HG03520 (cell line): ENCODE measurements around the gene UTRN.
A peak's percentile ranks its signal among the peaks of the same experiment; 100 is the strongest.

ENCODE experiments used
- ATAC-seq: cut with Tn5 transposase; IDR thresholded peaks from one replicate; pipeline ENCODE4 v1.9.1; 2021; ENCODE audit warnings: mild to moderate bottlenecking, moderate library complexity; ENCODE audit not compliant: unreplicated experiment

The UTRN gene

DNA sequence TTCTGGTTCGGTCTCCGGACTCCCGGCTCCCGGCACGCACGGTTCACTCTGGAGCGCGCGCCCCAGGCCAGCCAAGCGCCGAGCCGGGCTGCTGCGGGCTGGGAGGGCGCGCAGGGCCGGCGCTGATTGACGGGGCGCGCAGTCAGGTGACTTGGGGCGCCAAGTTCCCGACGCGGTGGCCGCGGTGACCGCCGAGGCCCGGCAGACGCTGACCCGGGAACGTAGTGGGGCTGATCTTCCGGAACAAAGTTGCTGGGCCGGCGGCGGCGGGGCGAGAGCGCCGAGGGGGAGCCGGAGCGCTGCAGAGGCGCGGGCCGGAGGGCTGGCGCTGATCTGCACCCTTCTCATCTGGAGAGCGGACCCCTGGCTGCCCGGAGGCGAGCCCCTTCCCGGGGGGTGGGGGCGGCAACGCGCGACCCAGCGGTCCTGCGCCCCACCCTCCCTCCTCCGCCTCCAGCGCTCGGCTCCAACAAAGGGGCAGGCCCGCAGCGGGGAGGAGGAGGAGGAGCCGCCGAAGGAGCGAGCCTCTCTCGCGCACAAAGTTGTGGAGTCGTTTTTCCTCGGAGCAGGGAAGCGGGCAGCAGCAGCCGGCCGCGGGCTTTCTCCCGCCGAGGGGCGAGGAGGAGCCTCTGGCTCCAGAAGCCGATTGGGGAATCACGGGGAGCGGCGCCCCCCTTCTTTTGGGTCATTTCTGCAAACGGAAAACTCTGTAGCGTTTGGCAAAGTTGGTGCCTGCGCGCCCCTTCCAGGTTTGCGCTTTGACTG, at the start of gene UTRN:
Gene UTRN (plus strand): TSS at position 553 of the 765 bp plus-strand sequence. CDS start 6,494 bp downstream, outside the sequence.
- ATAC-seq, result peak; percentile 40

DNA sequence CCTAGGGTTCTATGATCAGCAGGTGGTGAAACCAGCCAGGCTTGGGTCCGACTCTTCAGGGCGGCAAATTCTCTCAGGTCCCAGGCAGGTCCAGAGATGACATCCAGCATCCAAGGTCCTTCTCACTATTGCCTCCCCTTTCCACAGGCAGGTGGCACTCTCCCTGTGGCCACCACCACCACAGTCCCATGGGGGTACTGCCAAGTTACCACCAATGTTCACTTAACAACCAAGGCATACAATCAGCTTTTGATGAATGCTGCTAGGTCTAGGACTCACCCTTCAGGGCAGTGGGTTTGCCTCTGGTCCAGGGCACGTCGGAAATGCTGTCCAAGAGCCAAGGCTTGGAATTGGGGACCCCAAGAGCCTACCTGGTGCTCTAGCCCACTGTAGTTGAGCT, 40.4 kb upstream of the UTRN start:
- no peak for ATAC-seq

DNA sequence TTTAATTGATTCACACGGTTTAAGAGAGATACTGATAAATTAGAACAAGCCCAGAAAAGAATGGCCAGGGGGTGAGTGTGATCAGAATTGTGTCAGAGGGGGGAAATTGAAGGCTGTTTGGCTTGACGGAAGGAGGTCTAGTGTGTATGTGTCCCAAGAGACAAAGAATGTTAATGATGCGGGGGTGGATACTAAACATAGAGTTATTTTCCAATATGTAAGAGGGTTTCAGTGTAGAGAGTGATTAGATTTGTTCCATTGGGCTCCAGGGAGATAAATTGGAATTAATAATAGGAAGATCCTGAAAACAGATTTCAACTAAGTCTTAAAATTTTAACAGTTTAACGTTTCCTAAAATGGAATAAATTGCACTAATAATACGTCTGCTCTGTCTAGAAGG, 38.1 kb upstream of the UTRN start:
- ATAC-seq, result no peak

DNA sequence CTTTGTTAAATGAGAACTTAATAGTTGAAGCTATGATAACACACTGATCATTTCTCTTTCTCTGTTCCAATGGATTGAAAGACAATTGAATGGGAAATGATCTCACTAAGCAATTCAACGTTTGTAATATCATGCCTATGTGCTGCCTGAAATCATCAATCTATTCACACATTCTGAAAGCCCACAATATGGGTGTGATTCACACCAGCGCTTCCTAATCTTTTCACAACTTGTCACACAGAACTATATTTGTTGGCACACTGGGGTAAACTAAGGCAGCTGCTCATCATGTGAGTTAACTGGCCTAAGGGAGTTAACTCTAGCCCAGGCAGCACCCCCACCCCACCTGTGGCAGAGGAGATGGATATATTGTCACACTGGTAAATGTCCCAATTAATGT, 37.1 kb upstream of the UTRN start:
- no peak for ATAC-seq

DNA sequence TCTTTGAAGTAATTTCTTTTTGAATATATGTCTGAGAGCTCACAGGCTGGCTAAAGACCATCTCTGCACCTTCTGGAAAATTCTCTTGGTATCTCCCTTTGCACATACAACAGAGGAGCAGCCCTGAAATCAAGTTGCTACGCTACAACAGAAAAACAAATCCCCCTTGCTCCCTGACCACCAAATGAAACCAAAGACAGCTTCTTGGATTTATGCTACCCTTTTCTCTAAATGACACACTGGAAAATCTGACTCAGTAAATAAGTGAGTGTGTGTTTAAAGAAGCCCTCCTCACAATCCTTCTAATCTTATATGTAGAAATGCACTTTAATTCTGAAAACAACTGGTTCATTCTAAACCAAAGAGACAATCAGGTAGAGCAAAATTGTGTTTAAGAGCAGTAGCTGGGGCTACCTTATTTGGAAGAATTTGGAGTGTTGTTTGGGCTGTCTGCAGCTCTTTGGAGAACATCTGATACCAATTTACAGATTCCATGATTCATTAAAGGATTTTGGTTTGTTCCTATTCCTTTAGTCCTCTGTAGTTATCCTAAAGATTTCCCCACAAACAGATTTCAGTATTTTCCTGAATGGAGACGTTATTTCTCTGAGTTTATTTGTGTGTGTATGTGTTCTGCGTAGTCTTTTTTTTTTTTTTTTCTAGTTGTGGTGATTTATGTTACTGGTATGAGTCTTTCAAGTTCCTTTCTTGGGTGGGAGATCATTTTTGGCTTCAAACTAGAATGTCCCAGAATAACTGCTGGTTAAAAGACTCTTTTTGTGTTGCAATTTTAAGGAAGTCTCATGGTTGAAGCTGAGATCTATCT, 36.4 kb upstream of the UTRN start:
- peak; percentile 66 for ATAC-seq

DNA sequence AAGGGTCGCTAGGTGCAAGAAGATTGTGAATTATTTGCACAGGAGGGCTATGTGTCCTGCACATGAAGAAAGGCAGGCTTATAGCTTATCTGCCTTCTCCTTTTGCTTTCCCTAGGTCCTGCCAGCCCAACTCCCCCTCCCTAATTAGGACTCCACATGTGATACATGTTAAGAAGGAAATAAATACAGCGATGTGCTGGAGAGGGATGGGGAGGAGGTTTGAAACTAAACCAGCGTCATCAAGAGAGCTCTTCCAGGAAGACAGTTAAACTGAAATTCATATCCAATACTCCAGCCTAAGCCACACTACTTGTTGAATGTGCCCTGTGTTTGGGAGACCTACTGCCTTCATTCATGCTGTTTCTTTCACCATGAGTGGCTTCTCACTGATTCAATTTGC, 34.9 kb upstream of the UTRN start:
- ATAC-seq, result no peak

DNA sequence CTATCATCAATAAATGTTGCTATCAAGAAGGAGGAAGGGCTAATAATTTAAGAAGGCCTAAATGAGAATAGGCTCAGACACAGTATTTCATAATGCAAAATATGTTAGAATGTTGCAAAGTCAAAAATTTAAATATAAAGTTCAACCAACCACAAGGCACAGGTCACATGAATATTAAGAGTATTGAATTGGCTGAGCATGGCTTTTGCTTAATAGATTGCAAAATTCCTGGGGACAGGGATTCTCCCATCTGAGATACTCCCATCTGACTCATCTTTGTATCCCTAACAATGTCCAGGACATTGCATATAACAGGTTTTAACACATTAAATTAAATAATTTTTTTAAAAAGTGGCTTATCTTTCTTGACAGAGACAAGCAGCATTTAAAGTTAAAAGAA, 32.9 kb upstream of the UTRN start:
- no peak for ATAC-seq

DNA sequence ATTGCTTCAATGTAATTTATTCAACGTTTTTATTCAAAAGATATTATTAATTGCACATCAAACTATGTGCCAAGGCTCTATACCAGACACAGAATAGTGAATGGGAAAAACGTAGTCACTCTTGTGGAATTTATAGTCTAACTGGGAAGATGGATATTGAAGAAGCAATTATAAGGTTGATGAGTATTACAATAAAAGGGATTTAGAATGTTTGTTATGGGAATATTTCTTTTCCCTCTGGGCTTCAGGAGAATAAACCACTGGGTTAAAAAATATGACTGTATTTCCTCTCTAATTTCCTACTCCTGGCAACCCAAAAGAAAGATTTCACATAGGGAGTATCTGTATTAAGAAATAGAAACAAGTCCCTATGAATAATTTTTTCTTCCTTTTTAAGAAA, 25.1 kb upstream of the UTRN start:
- ATAC-seq, result no peak

DNA sequence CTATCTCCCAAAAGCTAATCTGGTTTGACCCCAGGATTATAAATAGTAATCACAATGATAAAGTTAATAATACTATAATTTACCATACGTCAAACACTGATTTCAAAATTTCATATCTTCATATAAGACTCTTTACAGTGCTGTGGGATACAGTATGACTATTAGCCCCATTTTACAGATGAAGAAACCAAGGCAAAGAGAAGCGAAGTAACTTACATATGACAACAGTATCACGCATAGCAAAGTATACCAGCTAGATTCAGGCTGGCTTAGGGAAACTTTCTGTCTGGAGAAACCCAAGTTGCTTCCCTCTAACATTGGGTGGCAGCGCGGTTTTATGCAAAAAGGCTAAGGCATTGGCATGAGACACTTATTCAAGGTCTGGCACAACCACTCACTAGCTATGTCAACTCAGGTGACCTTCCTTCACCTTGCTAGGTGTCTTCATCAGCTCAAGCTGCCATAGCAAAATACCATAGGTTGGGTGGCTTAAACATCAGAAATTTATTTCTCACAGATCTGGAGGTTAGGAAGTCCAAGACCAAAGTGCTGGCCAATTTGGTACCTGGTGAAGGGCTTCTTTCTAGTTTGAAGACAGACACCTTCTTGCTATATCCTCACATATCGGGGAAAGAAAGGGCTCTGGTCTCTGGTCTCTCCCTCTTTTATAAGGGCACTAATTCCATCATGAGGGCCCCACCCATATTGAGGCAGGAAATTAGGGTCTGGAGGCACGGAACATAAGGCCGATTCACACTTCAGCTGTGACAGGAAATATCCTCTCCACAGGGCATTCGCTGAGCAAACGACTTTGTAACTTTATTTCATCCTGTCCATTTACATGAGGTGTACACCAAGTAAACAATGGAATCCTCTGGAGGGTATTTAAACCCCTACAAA, 22.4 kb upstream of the UTRN start:
- no peak for ATAC-seq

DNA sequence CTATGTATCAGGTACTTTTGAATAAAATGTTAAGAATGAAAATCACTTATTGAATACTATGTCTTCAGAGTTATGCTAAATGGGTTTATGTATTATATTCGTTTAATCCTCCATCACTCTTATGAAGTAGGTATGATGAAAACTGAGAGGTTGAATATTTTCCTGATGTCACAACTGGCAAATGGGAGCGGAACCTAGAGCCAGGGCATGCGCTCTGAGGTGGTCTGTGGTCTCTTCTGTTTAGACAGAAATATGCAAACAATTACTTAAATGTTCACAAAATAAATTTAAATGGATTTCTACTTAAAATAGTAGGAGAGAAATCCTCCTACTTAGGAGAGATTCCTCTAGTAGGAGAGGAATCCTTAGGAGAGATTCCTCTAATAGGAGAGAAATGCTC, 21.3 kb upstream of the UTRN start:
- no peak for ATAC-seq

DNA sequence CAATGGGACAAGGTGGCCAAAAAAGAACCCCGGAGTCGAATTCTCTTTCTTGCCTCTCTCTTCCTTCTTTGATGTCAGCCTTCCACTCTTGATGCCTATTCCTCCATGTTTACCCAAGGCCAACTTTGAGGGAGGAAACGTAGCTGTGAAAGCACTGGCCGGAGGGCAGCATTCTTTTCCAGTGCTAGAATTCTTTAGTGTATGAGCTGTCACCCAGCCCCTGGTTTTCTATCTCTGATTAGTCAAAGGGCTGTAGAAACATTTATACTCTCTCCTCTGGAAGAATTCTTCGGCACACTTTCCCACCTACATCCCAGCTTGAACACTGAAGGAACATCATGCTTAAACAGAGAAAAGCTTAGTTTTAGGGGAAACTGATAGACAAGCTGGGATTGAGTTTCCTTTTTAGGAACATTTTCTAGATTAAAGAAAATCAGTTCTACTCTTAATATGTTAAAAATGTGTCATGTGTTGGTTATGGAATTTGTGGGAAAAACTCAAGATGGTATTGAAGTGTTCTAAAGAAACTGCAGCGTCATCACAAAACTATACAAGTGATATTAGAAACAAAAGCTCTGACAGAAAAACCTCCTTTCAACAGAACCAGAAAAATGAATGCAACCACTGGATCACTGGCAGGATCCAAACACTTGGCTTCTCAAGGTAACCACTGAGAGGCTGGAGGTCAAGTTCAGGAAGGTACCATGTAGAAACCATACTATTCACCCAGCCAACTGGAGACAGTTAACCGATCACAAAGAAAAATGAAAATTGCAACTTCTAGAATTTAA, 20.7 kb upstream of the UTRN start:
- ATAC-seq, result no peak

DNA sequence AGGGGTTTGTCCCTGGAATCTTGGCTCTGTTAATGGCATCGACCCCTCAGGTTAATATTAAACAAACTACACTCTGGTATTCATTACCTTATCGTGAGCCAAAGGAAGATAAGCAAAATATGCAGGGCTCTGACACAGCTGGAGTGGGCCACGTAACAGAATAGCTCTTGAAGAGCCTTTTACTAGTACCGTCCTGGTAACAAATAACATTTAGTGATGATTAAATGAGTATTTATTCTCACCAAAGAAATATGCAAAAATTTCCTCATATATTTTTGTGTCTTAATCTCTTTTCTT, 20.1 kb upstream of the UTRN start:
- ATAC-seq, result no peak

DNA sequence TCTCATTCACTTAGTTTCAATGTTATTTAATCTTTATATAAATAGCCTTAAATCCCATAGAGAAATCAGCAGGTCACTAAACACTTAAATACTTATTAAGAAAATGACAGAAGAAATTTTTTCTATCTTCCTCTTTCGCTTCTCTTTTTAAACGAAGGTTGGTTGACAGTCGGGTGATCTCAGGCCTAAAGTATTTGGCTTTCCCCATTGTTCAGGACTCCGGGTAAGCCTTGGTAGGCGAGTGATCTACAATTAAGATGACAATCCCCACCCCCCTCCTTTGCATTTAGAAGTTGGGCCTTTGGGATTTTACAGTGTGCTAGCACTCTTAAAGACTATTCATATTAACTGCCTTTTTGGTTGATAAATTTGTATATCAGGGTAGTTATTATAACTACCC, 19.7 kb upstream of the UTRN start:
- ATAC-seq, result no peak

DNA sequence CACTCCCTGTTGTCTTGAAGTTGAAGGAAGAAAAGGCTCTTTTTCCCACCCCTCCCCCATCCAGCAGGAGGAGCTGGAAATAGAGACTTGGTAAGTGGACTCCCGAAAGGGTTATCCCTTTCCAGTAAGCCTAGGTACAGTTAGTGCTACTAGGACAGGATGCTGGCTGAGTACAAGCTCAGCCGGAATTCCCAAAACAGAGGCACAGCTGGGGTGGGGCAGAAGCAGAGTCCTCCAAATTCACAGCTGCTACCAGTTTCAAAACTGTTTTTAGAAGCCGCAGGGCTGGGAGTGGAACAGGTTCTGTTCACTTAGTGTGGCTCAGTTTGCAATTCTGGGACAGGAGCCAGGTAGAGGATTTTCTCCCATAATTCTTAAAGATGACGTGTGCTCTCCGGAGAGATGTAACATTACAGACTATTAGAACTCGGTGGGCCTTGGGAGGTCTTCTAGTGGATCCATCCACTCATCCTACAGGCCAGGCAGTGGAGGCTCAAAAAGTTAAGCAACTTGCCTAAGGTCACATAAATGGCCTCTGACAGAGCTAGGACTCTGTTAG, 19.0 kb upstream of the UTRN start:
- ATAC-seq, result no peak

DNA sequence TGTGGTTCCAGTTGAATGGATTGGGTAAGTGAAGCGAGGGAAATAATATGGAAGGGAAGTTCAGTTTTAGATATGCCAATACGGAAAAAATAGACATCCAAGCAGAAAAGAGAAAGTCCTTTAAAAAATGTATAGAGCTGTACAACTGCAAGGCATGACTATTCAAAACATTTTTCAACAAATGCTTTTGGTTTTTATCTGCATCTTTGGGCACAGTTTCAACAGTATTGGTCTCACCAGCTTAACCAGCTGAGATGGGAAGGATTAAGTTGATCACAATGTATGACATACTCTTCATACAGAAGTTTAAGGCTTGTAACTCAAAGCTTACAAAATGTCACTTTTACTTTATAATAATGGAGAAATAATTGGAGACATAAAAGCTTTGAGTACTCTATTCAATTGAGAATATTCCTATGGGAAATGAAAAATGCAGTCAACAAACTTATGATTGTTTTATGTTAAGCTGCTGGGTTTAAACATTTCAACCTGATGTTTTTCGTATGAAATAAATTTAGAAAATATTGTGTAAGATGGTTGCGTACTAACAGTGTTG, 16.3 kb upstream of the UTRN start:
- no peak for ATAC-seq

DNA sequence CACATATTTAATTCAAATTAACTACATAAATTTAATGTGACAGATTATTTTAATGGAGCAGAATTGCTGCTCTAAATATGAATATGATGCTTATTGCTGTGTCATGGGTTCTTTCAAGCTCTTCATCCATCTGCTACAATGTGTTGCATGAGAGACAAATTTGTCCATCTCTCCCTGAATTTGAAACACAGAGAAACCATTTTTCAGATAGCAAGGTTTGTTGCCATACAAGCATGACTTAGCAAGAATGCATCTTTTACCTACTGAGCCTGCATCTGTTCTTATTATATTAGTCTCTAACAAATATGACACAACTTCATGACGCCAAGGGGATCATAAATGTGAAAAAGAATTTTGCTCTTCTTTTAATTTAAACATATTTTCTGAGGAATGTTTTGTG, 8.0 kb upstream of the UTRN start:
- no peak for ATAC-seq

DNA sequence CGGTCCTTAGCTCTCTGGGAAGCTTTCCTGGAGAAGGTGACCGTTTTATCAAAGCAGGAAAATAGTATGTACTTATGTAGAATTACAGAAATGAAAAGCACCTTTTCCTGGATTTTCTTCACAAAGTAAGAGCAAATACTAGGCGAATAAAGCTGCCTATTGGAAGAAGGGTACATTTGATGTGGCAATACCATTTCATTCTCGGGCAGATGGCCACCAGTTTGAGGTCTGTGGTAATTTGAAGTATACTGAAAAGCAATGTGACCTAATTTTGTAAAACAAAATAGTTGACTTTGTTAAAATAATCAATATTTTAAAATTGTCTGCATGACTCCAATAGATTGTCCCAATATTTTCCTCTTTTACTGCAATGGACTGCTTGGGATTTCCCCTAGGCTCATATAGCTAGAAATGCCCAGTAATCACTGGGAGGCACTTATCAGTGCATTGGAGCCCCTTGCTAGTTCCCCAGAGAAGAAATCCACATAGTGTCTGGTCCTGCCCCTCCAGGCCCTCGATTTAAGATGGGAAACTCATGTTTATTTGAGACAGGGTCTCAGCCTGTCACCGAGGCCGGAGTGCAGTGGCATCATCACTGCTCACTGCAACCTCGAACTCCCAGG, 7.4 kb upstream of the UTRN start:
- ATAC-seq, result no peak

DNA sequence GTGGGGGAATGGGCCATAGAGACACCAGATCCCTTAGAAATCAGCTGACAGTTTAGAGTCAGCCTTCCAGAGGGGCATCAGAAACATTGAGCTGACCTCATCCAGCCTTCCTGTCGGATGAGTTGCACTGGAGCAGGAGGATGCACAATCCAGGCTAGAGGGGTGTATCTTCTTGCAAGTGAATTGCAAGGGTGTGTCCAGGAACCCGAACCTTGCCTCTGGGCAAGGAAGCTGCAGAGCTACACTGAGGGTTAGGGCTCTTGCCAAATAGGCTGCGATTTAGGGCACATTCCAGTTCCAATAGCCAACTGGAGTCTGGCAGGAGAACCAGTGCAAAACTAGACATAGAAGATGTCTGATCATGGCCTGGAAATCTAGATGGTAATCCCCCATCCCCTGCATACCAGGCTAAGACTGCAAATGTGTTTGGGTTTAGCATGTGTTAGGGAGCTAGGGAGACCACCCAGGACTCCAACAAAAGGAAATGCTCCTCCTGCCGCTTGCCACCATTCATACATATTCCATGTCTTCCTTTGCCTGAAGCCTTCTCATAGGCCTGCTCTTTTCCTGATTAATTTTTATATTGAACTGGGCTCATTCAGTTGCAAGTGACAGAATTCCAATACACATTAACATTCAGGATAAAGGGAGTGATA, 6.3 kb upstream of the UTRN start:
- ATAC-seq, result no peak

DNA sequence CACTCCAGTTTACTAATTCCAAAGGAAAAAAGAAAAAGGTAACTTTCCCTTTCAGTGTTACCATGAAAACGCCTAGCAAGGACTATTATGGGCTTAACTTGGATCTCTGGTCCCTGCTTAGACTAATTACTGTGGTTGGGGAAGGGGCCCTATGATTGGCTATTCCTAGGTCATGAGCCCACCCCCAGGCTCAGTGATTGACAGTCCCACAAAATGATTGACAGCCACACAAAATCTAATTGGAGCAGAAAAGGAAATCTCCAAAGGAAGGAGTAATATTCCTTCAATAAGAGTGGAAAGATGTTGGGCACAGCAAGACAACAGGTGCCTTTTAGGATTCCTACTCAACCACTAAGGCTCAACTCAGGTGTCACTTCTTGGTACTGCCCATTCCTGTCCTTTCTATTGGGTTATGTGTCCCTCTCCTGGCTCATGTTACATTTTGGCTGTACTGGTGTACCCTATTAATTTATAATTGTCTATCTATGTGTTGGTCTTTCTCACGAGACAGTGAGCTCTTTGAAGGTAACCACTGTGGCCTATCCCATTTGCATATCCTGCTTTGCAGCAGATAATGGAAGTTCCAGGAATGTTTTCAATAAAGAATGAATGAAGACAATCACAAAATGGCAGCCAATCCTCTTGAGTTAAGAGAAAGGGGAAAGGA, 5.5 kb upstream of the UTRN start:
- ATAC-seq, result no peak
